ENCODE data around the gene LRRC55.

Gene LRRC55

GRCh38 chr11:57237204-57237681 is 55.5 kb downstream of the LRRC55 start, which contains the start of gene APLNR:
Gene APLNR (minus strand): TSS chr11:57237250. CDS start chr11:57237004, 246 bp downstream.
- WGBS (ENCODE audit: extremely low coverage, insufficient coverage, insufficient read length), result no CpG with 5 or more reads among the region's 6 CpGs
- Histone ChIP-seq H3K4me2 (ENCODE audit: low read length) (no peak within 1 kb of the TSS), H3K23ac (ENCODE audit: low read length) (no peak within 1 kb of the TSS)

GRCh38 chr11:57239348-57239747 is 57.6 kb downstream of the LRRC55 start:
- WGBS (ENCODE audit: extremely low coverage, insufficient coverage, insufficient read length), result no CpG with 5 or more reads among the region's 1 CpG

More at GRCh38 chr11:57237204-57237681, 55.5 kb downstream of the LRRC55 start, which contains the start of gene APLNR:
- no peak within 1 kb of the TSS for H4K91ac ChIP-seq (ENCODE audit: low read depth, low read length)
- no peak within 1 kb of the TSS for H4K8ac ChIP-seq (ENCODE audit: low read depth, low read length)
- no peak within 1 kb of the TSS for H3K9ac ChIP-seq (ENCODE audit: low read length)
- no peak within 1 kb of the TSS for H3K18ac ChIP-seq (ENCODE audit: low read length)
- no peak within 1 kb of the TSS for H3K14ac ChIP-seq (ENCODE audit: low read length)
- H3K36me3 ChIP-seq (ENCODE audit: control insufficient read depth in 1 of 2, insufficient read depth in 2 of 2, low read length in 2 of 2), result no peaks in the 10 kb centered on the region
- peaks cover 9 to 24% of the 10 kb centered on the region in 2 experiments for H3K4me1 ChIP-seq (ENCODE audit: control insufficient read depth in 1 of 2, insufficient read depth in 2 of 2, low read length in 2 of 2)
- H3K4me3 ChIP-seq (ENCODE audit: low read depth, low read length), result no peak within 1 kb of the TSS
- no peak within 1 kb of the TSS for H2AFZ ChIP-seq (ENCODE audit: insufficient read depth, low read length, poor library complexity)
- H3K27ac ChIP-seq (ENCODE audit: low read depth, low read length), result no peak within 1 kb of the TSS
- no peak within 1 kb of the TSS for H2BK12ac ChIP-seq (ENCODE audit: low read length)
- H2AK5ac ChIP-seq (ENCODE audit: low read length), result no peak within 1 kb of the TSS
- no peaks in the 10 kb centered on the region for H3K79me2 ChIP-seq (ENCODE audit: control insufficient read depth, insufficient read depth, low read length, poor library complexity)
- no peak for DNase-seq
- no peaks in the 10 kb centered on the region for H3K79me1 ChIP-seq (ENCODE audit: low read length)
- no peaks in the 10 kb centered on the region for H3K27me3 ChIP-seq (ENCODE audit: insufficient read depth, low read length)
- H2BK5ac ChIP-seq (ENCODE audit: low read depth, low read length, poor library complexity), result no peak within 1 kb of the TSS
- no peak within 1 kb of the TSS for H3K4ac ChIP-seq (ENCODE audit: low read depth, low read length)
- no peak within 1 kb of the TSS for H4K12ac ChIP-seq (ENCODE audit: low read depth, low read length)
- H3K9me3 ChIP-seq (ENCODE audit: insufficient read depth, low read depth, low read length), result peaks cover 2% of the 10 kb centered on the region
- no peak within 1 kb of the TSS for H2BK120ac ChIP-seq (ENCODE audit: insufficient read depth, low read length, poor library complexity)

GRCh38 chr11:57240007-57240406 is 58.3 kb downstream of the LRRC55 start:
- H3K4me3 ChIP-seq (ENCODE audit: low read depth, low read length), result no peak overlapping the region
- no peaks in the 10 kb centered on the region for H3K27me3 ChIP-seq (ENCODE audit: insufficient read depth, low read length)
- H3K79me2 ChIP-seq (ENCODE audit: control insufficient read depth, insufficient read depth, low read length, poor library complexity), result no peaks in the 10 kb centered on the region
- H3K9ac ChIP-seq (ENCODE audit: low read length), result no peak overlapping the region
- peaks cover 2% of the 10 kb centered on the region for H3K9me3 ChIP-seq (ENCODE audit: insufficient read depth, low read depth, low read length)
- H3K27ac ChIP-seq (ENCODE audit: low read depth, low read length), result no peak overlapping the region
- H2BK12ac ChIP-seq (ENCODE audit: low read length), result no peak overlapping the region
- no peak overlapping the region for H2AFZ ChIP-seq (ENCODE audit: insufficient read depth, low read length, poor library complexity)
- no peak overlapping the region for H4K12ac ChIP-seq (ENCODE audit: low read depth, low read length)
- H3K4me1 ChIP-seq (ENCODE audit: control insufficient read depth in 1 of 2, insufficient read depth in 2 of 2, low read length in 2 of 2), result peaks cover 9 to 25% of the 10 kb centered on the region in 2 experiments
- no peak overlapping the region for H4K91ac ChIP-seq (ENCODE audit: low read depth, low read length)
- no peak for DNase-seq
- no peak overlapping the region for H3K4me2 ChIP-seq (ENCODE audit: low read length)
- no peaks in the 10 kb centered on the region for H3K36me3 ChIP-seq (ENCODE audit: control insufficient read depth in 1 of 2, insufficient read depth in 2 of 2, low read length in 2 of 2)
- no peak overlapping the region for H2AK5ac ChIP-seq (ENCODE audit: low read length)
- WGBS (ENCODE audit: extremely low coverage, insufficient coverage, insufficient read length), result no CpG with 5 or more reads among the region's 2 CpGs
- no peak overlapping the region for H2BK120ac ChIP-seq (ENCODE audit: insufficient read depth, low read length, poor library complexity)
- no peak overlapping the region for H3K4ac ChIP-seq (ENCODE audit: low read depth, low read length)
- no peak overlapping the region for H4K8ac ChIP-seq (ENCODE audit: low read depth, low read length)
- no peak overlapping the region for H3K18ac ChIP-seq (ENCODE audit: low read length)
- no peak overlapping the region for H3K23ac ChIP-seq (ENCODE audit: low read length)
- H2BK5ac ChIP-seq (ENCODE audit: low read depth, low read length, poor library complexity), result no peak overlapping the region
- no peaks in the 10 kb centered on the region for H3K79me1 ChIP-seq (ENCODE audit: low read length)
- H3K14ac ChIP-seq (ENCODE audit: low read length), result no peak overlapping the region

More at GRCh38 chr11:57239348-57239747, 57.6 kb downstream of the LRRC55 start:
- Histone ChIP-seq H3K36me3 (ENCODE audit: control insufficient read depth in 1 of 2, insufficient read depth in 2 of 2, low read length in 2 of 2) (no peaks in the 10 kb centered on the region), H4K12ac (ENCODE audit: low read depth, low read length) (no peak overlapping the region), H3K4me2 (ENCODE audit: low read length) (no peak overlapping the region), H3K9ac (ENCODE audit: low read length) (no peak overlapping the region), H2AFZ (ENCODE audit: insufficient read depth, low read length, poor library complexity) (no peak overlapping the region), H3K18ac (ENCODE audit: low read length) (no peak overlapping the region), H3K23ac (ENCODE audit: low read length) (no peak overlapping the region), H4K91ac (ENCODE audit: low read depth, low read length) (no peak overlapping the region), H2BK5ac (ENCODE audit: low read depth, low read length, poor library complexity) (no peak overlapping the region), H3K4me3 (ENCODE audit: low read depth, low read length) (no peak overlapping the region), H3K9me3 (ENCODE audit: insufficient read depth, low read depth, low read length) (peaks cover 2% of the 10 kb centered on the region), H3K79me1 (ENCODE audit: low read length) (no peaks in the 10 kb centered on the region), H2BK120ac (ENCODE audit: insufficient read depth, low read length, poor library complexity) (no peak overlapping the region), H3K79me2 (ENCODE audit: control insufficient read depth, insufficient read depth, low read length, poor library complexity) (no peaks in the 10 kb centered on the region), H2AK5ac (ENCODE audit: low read length) (no peak overlapping the region), H3K27me3 (ENCODE audit: insufficient read depth, low read length) (no peaks in the 10 kb centered on the region), H3K14ac (ENCODE audit: low read length) (no peak overlapping the region), H3K4me1 (ENCODE audit: control insufficient read depth in 1 of 2, insufficient read depth in 2 of 2, low read length in 2 of 2) (peaks cover 9 to 25% of the 10 kb centered on the region in 2 experiments), H4K8ac (ENCODE audit: low read depth, low read length) (no peak overlapping the region), H2BK12ac (ENCODE audit: low read length) (no peak overlapping the region), H3K27ac (ENCODE audit: low read depth, low read length) (no peak overlapping the region), H3K4ac (ENCODE audit: low read depth, low read length) (no peak overlapping the region)
- DNase-seq, result no peak

DNA sequence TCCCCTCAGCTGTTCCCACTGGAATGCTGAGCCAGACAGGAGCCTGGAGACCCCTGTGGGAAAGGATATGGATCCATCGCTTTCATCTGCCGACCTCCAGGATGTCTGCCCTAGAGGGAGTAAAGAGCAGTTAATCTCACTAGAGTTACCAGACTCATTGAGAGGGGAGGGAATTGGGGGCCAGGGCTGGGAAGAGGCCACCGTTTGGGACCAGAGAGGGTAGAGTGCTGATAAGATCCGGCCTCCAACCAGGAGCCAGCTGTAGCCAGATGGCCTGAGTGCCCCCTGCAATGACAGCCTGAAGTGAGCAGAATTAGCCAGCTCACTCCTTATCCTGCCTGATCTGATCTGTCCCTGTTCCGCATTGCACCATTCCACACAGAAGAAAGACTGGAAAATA is 59.0 kb downstream of the LRRC55 start:
- H2BK120ac ChIP-seq (ENCODE audit: insufficient read depth, low read length, poor library complexity), result no peak overlapping the region
- no peak overlapping the region for H4K91ac ChIP-seq (ENCODE audit: low read depth, low read length)
- H3K36me3 ChIP-seq (ENCODE audit: control insufficient read depth in 1 of 2, insufficient read depth in 2 of 2, low read length in 2 of 2), result no peaks in the 10 kb centered on the region
- DNase-seq, result no peak
- no peak overlapping the region for H2AFZ ChIP-seq (ENCODE audit: insufficient read depth, low read length, poor library complexity)
- H3K4me1 ChIP-seq (ENCODE audit: control insufficient read depth in 1 of 2, insufficient read depth in 2 of 2, low read length in 2 of 2), result peaks cover 9 to 25% of the 10 kb centered on the region in 2 experiments
- no peak overlapping the region for H4K12ac ChIP-seq (ENCODE audit: low read depth, low read length)
- no peak overlapping the region for H4K8ac ChIP-seq (ENCODE audit: low read depth, low read length)
- no peak overlapping the region for H2BK12ac ChIP-seq (ENCODE audit: low read length)
- H3K9me3 ChIP-seq (ENCODE audit: insufficient read depth, low read depth, low read length), result peaks cover 2% of the 10 kb centered on the region
- H3K18ac ChIP-seq (ENCODE audit: low read length), result no peak overlapping the region
- no peak overlapping the region for H3K23ac ChIP-seq (ENCODE audit: low read length)
- H3K4ac ChIP-seq (ENCODE audit: low read depth, low read length), result no peak overlapping the region
- H3K27ac ChIP-seq (ENCODE audit: low read depth, low read length), result peak overlapping the region; percentile 2
- no CpG with 5 or more reads among the region's 5 CpGs for WGBS (ENCODE audit: extremely low coverage, insufficient coverage, insufficient read length)
- no peak overlapping the region for H2AK5ac ChIP-seq (ENCODE audit: low read length)
- no peak overlapping the region for H3K4me3 ChIP-seq (ENCODE audit: low read depth, low read length)
- no peaks in the 10 kb centered on the region for H3K27me3 ChIP-seq (ENCODE audit: insufficient read depth, low read length)
- no peak overlapping the region for H3K9ac ChIP-seq (ENCODE audit: low read length)
- no peaks in the 10 kb centered on the region for H3K79me1 ChIP-seq (ENCODE audit: low read length)
- H2BK5ac ChIP-seq (ENCODE audit: low read depth, low read length, poor library complexity), result no peak overlapping the region
- H3K79me2 ChIP-seq (ENCODE audit: control insufficient read depth, insufficient read depth, low read length, poor library complexity), result no peaks in the 10 kb centered on the region
- H3K14ac ChIP-seq (ENCODE audit: low read length), result no peak overlapping the region
- no peak overlapping the region for H3K4me2 ChIP-seq (ENCODE audit: low read length)
